GM12892 (cell line): ENCODE results near the gene CRY2.

Source experiments
- POLR2A ChIP-seq: IDR thresholded peaks from 2 replicates; pipeline ENCODE4 v1.6.1; 2011; ENCODE audit warnings: low read depth, low read length, control low read depth
- POLR2AphosphoS5 ChIP-seq: IDR thresholded peaks from 2 replicates; pipeline ENCODE4 v1.6.1; 2011; ENCODE audit warnings: low read depth, low read length, control low read depth
- TAF1 ChIP-seq: IDR thresholded peaks from 2 replicates; pipeline ENCODE4 v1.6.1; 2011; ENCODE audit warnings: low read depth, mild to moderate bottlenecking, control low read depth, low read length, borderline replicate concordance

DNA sequence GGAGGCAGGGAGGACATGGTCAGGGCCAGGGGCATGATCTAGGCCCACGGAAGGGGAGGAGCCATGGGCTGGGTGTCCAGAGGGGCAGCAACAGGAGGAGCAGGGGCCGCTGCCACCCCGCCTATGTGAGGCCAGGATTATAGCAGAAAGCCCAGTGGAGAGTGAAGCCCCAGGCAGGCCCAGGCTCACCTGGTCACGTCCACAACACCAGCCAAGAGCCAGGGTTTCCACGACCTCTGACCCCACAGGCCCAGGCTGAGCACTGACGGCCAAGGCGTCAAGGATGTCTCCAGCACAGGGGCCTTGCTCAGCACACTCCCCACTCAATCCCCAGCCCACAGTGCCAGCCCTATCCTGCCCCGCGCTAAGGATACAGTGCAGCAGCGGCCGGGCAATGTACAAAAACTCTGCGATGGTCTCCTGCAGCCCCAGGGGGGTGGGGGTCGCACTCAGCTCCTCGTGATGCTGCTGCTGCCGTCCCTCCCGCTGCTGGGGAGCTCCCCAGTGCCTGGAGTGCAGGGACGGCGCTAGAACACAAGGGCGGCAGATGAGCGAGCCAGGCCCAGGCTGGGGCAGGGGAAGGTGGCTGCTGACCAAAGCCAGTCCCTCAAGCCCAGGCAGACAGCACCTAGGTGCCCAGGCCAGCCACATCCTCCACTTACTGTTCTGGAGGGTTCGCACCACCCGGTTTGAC is 66.8 kb downstream of the CRY2 start:
- TF ChIP-seq POLR2A = no peak
- no peak for TF ChIP-seq POLR2AphosphoS5
- no peak for TF ChIP-seq TAF1
